ENCODE data around the gene ADCY3. TPM values are rescaled to one million over a fixed set of nuclear protein-coding genes. Genes with fewer than 3 reads are reported as not detected.

The ADCY3 gene
- total RNA-seq, 2 donors from 2014 or later: 25.2 to 33.7 TPM

DNA sequence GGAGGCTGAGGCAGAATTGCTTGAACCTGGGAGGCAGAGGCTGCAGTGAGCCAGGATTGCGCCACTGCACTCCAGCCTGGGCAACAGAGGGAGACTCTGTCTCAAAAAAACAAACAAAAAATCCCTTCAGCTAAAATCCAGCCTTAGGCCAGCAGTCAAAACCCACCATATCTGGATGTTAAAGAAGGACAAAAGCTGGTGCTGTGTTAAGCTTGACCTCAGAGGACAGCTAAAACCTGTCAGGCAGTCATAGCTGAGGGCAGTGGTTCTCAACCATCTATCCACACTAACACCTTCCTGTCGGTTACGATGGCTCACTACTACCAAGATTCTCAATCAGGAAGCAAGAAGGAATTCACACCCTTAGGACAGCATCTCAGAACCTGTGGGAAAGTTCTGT, 136.4 kb downstream of the ADCY3 start:
- intact Hi-C loops (cut with DNase I): no loop called here
- TF ChIP-seq, protein P1, sequence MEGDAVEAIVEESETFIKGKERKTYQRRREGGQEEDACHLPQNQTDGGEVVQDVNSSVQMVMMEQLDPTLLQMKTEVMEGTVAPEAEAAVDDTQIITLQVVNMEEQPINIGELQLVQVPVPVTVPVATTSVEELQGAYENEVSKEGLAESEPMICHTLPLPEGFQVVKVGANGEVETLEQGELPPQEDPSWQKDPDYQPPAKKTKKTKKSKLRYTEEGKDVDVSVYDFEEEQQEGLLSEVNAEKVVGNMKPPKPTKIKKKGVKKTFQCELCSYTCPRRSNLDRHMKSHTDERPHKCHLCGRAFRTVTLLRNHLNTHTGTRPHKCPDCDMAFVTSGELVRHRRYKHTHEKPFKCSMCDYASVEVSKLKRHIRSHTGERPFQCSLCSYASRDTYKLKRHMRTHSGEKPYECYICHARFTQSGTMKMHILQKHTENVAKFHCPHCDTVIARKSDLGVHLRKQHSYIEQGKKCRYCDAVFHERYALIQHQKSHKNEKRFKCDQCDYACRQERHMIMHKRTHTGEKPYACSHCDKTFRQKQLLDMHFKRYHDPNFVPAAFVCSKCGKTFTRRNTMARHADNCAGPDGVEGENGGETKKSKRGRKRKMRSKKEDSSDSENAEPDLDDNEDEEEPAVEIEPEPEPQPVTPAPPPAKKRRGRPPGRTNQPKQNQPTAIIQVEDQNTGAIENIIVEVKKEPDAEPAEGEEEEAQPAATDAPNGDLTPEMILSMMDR (IDR thresholded peaks at IDR 0.05): no peak
- DNase-seq: no peak
- H3K27me3 ChIP-seq: no peaks in the 10 kb centered on the region
- no peak overlapping the region for H3K4me3 ChIP-seq
- no peaks in the 10 kb centered on the region for H3K36me3 ChIP-seq
- H3K4me1 ChIP-seq: no peaks in the 10 kb centered on the region
- H3K27ac ChIP-seq: no peak overlapping the region
- H3K9me3 ChIP-seq: no peaks in the 10 kb centered on the region
- no peak overlapping the region for H3K9ac ChIP-seq (ENCODE audit: low read depth in 2 of 2, low read length in 2 of 2)

DNA sequence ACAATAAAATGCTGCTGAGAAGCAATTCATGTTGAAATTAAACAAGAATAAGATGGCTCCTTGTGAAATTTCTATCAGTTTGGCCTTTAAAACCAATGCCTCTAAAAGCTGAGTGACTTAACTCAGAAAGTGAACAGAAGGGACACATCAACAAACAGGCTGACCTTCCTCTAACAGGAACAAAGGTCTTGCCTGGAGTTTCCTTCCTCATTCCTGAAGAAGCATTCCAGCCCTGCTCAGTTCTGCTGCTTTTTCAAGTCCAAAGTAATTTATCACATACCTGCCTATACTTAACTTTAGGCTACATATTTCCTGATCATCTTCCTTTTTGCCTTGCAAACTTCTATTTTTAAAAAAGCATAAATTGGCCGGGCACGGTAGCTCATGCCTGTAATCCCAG, 140.9 kb downstream of the ADCY3 start:
- H3K27ac ChIP-seq: no peak overlapping the region

DNA sequence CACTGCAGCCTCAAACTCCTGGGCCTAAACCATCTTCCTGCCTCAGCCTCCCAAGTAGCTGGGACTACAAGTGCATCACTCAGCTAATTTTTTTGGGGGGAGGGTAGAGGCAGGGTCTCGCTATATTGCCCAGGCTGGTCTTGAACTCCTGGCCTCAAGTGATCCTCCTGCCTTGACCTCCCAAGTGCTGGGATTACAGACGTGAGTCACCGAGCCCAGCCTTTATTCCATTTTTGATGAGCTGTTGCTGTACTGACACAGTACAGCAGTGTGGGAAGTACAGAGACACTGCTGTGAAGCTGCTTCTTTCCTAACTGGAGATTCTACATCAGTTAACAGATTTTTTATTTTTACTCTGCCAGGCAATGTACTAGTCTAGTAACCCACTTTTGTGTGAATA, 145.7 kb downstream of the ADCY3 start:
- intact Hi-C loops (cut with DNase I): no loop called here
- TF ChIP-seq, protein P1 (IDR thresholded peaks at IDR 0.05): no peak
- Histone ChIP-seq H3K27ac (no peak overlapping the region), H3K27me3 (no peaks in the 10 kb centered on the region), H3K36me3 (no peaks in the 10 kb centered on the region), H3K4me1 (no peaks in the 10 kb centered on the region), H3K9ac (ENCODE audit: low read depth in 2 of 2, low read length in 2 of 2) (no peak overlapping the region), H3K4me3 (no peak overlapping the region), H3K9me3 (no peaks in the 10 kb centered on the region)
- no peak for DNase-seq

More for the DNA sequence above, 140.9 kb downstream of the ADCY3 start:
- no peaks in the 10 kb centered on the region for H3K36me3 ChIP-seq
- TF ChIP-seq, protein P1 (IDR thresholded peaks at IDR 0.05): no peak
- intact Hi-C loops (cut with DNase I): no loop called here
- no peak overlapping the region for H3K9ac ChIP-seq (ENCODE audit: low read depth in 2 of 2, low read length in 2 of 2)
- H3K4me1 ChIP-seq: no peaks in the 10 kb centered on the region
- H3K4me3 ChIP-seq: no peak overlapping the region
- no peaks in the 10 kb centered on the region for H3K9me3 ChIP-seq
- DNase-seq: no peak
- no peaks in the 10 kb centered on the region for H3K27me3 ChIP-seq

DNA sequence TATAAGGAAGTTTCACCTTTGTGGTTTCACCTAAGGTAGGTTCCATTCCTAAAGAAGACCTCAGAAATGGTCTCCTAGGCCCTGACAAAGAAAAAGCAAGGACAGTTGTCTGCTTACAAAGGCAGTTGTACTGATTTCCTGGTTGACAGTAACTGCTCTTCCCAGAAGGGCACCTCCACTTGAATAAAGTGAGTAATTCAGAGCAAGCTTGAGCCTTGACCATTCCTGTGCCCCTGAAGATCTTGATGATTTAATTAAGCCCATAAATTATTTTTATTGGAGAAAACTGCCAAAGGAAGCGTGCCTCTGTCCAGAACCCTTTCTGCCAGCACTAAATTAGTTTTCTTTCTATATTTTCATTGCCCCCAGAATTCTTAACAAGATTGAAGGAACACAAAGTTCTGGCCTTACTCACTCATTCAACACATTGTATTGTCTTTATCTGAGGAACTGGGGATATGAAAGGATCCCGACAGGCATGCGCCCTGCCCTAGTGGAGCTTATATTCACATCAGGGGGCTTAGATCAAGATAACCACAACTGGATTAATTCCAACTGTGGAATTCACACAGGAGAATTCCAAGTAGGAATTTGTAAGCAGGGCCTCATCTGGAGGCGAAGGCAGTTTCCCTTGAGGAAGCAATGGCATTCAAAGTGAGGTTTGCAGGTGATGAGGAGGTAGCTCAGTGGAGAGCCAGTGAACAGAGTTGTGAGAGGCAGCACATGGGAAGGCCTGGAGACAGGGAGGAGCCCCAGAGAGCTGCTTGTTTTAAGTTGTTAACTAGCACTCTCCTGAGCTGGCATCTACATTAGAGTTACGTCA, 148.1 kb downstream of the ADCY3 start:
- Histone ChIP-seq H3K4me3 (no peak overlapping the region), H3K9me3 (no peaks in the 10 kb centered on the region), H3K36me3 (no peaks in the 10 kb centered on the region), H3K27ac (no peak overlapping the region), H3K9ac (ENCODE audit: low read depth in 2 of 2, low read length in 2 of 2) (no peak overlapping the region), H3K27me3 (no peaks in the 10 kb centered on the region), H3K4me1 (no peaks in the 10 kb centered on the region)
- DNase-seq: no peak
- intact Hi-C loops (cut with DNase I): no loop called here
- TF ChIP-seq, protein P1 (IDR thresholded peaks at IDR 0.05): no peak

DNA sequence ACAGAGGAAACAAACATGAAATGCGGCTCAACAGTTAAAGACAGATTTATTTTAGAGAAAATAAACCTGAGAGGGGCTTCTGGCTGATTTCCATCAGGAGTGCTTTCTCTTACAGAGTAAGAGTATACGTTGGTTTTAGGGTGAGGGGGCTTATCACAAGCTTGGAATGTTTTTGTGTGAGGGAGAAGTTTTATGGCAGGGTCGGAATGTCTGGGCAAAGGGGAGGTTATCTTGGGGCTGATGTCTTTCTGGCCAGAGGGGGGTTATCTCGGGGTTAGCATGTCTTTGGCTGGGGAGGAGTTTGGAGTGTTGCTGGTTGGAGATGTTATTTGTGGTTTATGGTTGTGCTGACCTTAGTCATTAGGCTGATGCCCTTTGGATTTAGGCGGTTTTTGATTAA, 149.0 kb downstream of the ADCY3 start:
- Histone ChIP-seq H3K27ac (no peak overlapping the region), H3K9ac (ENCODE audit: low read depth in 2 of 2, low read length in 2 of 2) (no peak overlapping the region), H3K9me3 (no peaks in the 10 kb centered on the region), H3K27me3 (no peaks in the 10 kb centered on the region), H3K36me3 (no peaks in the 10 kb centered on the region), H3K4me3 (no peak overlapping the region), H3K4me1 (no peaks in the 10 kb centered on the region)
- TF ChIP-seq, protein P1 (IDR thresholded peaks at IDR 0.05): no peak
- no peak for DNase-seq
- intact Hi-C loops (cut with DNase I): no loop called here

Other genes starting within 250 kb of the ADCY3 start
- 10 to 100 TPM; 38.2 to 47.6 TPM for gene PTRHD1, start 126.8 kb downstream of the ADCY3 start, total RNA-seq
- gene CENPO, start 126.8 kb downstream of the ADCY3 start, total RNA-seq: 10 to 100 TPM in 1 of 2 donors, 1 to 10 TPM in 1; 6.8 to 26.8 TPM
- gene DNAJC27, start 51.7 kb upstream of the ADCY3 start, total RNA-seq: 1 to 10 TPM; 3.4 to 3.9 TPM
- 1 to 10 TPM; 1.7 to 1.8 TPM for gene EFR3B, start 121.8 kb upstream of the ADCY3 start, total RNA-seq
- 1 to 10 TPM in 1 of 2 donors, under 1 TPM in 1; 0.53 to 1.8 TPM for gene POMC, start 248.3 kb upstream of the ADCY3 start, total RNA-seq